Putamen (tissue), 1 donor: ENCODE measurements around the gene UBE2U.

Experiments used
- DNase-seq: peaks from one replicate; pipeline ENCODE4 v3.0.0-alpha.2; 2016; ENCODE audit warnings: low spot score

UBE2U gene

DNA sequence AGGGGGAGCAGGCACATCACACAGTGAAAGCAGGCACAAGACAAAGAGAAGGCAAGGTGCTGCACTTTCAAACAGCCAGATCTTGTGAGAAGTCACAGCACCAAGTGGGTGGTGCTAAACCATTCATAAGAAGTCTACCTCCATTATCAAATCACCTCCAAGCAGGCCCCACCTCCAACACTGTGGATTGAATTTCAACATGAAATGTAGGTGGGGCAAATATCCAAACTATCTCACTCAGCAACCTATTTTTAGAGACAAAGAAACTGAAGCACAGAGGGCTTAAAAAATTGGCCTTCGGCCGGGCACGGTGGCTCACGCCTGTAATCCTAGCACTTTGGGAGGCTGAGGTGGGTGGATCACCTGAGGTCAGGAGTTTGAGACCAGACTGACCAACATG, 90.4 kb downstream of the UBE2U start:
- DNase-seq = no peak

DNA sequence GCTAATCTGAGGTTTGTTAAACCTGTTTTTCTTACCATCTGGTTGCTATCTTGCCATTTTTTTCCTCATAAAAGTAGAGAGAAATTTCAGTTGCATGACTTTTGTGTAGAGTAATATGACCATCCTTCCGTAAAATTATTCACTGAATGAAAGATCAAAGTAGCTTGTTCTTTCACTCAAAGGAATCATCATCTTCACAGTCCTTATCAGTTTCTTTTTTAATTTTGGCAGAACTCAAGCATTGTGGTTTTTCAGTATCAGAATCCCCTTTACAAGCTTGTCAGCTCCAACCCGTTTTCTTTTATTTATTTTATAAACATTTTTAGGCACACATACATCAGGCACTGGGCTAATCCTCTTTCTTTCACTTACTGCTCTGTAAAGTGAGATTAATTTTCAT, 91.7 kb downstream of the UBE2U start:
- DNase-seq = no peak

DNA sequence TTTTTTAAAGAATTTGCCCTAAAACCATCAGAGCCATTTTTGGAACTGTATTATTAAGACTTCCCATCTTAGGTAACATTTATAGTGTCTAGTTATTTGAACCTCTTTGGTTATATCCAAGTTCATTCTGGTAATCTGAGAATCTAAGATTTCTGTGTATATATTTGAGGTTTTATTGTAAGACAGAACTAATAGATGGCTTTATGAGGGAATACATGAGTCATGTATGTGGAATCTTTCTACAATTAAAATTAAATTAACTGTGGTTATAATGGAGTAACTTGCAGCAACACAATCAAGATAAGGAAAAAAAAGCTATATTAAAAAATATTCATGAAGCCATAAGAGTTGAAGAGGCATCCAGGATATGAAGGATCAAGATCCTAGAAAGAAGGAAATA, 92.1 kb downstream of the UBE2U start:
- DNase-seq = no peak

DNA sequence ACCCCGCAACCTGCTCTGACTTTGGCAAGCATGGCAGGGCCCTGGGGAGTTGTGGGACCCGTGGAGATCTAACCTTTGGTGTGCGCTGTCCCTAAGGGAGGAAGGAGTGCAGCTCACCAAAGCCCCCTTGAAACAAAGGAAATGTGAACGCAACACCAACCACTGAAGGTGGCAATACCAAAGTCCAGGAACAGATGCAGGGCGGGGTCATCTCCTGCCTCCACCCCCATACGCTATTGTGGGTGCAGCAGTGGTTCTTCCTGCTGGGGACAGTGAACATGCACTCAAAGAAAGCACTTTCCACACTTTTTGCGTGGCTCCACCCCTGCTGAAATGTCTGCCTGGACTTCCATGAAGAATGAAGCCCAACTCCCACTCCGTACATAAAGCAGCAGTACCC, 93.0 kb downstream of the UBE2U start:
- DNase-seq = no peak

DNA sequence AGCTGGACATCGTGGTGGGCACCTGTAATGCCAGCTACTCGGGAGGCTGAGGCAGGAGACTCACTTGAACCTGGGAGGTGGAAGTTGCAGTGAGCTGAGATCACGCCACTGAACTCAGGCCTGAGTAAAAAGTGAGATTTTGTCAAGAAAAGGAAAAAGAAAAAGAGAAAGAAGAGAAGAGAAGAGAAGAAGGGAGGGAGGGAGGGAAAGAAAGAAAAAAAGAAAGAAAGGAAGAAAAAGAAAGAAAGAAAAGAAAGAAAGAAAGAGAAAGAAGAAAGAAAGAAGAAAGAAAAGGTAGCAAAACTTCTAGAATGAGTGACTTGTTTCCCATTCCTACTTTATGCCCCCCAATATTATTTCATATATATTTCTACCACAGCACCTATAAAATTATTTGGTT, 98.8 kb downstream of the UBE2U start:
- DNase-seq = no peak

DNA sequence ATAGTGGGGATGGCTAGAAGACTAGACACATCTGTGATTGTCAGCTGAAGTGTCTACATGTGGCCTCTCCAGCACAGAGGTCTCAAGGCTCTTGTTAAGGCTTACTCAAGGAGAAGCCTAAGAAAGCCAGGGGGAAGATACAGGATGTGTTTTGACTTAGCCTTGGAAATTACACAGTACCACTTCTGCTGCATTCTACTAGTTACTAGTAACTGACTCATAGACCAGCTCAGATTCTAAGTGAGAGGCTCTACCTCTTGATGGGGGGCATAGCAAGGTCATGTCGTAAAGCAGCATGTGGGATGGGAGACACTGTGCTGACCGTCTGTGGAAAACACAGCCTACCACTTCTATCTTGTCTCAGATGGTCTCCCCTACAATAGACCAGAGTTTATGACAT, 99.5 kb downstream of the UBE2U start:
- DNase-seq = no peak

DNA sequence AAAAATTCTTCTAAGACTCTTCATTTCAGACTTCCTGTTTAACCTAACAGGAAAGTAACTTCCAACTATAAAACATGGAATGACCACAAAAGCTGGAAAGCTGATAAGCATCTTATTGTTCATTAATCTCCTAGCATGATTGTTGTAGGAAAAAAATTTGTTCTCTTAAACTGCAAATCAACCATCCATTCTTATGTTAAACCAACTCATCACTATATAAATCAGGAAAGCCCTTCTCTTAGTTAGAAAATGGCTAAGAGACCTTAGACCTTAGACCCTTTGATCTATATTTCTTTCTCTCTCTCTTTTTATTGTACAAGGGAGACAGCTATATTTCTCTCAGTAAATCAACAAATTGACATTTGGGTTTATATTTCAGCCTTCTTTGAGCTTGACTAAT, 101.4 kb downstream of the UBE2U start:
- DNase-seq = no peak

DNA sequence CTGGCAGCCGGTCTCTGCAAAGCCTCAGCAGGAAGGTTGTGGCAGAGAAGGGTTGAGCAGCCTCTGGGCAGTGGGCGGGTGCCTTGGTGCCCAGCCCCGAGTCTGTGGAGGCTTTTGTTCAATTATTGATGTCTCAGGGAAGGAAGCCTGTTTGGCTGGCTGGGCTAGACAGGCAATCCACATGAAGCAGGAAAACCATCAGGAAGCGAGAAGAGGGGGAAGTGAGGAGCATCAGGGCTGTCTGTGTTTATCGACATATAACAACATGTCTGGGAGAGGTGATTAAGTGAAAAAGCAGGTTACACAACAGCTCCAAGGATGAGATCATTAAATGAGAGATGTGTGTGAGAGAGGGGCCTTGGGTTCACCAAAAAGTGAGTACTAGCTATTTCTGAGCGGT, 105.4 kb downstream of the UBE2U start:
- DNase-seq = no peak

DNA sequence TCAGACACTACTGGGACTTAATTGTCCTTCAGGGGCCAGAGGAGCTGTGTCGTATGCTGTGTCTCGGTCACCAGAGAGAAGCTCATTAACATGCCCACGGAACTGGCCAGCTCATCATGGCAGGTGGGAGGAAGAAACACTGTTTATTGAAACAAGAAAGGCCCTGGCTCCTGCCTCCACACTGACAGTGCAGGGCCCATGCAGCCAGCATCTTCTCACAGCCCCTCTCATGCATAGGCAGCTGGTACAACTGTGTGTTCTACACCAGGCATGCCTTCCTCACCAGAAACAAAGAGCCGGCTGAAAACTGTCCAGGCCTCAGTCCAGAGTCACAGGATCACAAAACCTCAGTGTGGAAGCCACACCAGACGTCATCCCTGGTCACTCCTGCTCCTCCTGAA, 106.0 kb downstream of the UBE2U start:
- DNase-seq = peak; percentile 63

DNA sequence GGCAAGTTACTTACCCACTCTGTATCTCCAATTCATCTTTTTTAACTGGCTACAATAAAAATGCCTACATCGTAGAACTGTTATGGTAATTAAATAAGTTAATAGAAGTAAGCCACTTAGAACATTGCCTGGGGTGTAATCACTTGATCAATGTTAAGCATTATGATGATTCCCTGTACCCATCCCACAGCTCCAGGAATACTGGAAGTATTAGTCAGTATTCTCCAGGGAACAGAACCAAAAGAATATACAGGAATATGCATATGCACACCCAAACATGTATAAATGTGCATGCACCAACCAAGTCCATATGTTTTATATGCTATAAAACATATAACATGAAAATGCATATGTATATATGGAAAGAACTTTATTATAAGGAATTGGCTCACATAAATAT, 107.3 kb downstream of the UBE2U start:
- no peak for DNase-seq

DNA sequence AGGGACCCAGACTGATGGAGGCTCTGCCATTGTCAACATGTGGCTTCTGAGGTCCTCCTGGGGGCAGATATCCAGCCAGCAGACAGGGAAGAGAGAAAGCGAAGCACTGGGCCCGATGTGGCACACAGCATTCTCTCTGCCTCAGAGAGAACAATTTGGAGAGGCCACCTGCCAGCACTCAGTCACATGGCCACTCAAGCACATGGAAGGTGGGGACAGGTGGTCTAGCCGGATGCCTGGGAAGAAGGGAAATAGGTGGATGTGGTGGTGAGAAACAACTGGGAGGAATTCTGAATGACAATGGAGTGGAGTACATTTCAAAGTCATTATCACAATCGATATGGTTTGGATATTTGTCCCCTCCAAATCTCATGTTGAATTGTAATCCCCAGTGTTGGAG, 109.0 kb downstream of the UBE2U start:
- no peak for DNase-seq

DNA sequence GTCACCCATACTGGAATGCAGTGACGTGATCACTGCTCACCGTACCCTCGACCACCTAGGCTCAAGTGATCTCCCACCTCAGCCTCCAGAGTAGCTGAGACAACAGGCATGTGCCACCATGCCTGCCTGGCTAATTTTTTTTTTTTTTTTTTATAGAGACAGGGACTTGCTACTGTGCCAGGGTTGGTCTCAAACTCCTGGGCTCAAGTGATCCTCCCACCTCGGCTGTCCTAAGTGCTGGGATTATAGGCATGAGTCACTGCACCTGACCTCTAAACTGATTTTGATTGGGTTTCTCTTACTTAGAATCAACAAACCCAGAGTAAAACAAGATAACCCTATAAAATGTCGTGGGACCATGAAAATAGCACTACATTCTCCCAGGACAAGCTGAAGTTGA, 112.0 kb downstream of the UBE2U start:
- no peak for DNase-seq
